NCI-H128 (cell line): ENCODE measurements around the gene MROH2A.

ENCODE experiments used
- DNase-seq: peaks from one replicate; lab custom pipeline; 2025; ENCODE audit not compliant: unreplicated experiment; lab: John Stamatoyannopoulos, UW

MROH2A gene

DNA sequence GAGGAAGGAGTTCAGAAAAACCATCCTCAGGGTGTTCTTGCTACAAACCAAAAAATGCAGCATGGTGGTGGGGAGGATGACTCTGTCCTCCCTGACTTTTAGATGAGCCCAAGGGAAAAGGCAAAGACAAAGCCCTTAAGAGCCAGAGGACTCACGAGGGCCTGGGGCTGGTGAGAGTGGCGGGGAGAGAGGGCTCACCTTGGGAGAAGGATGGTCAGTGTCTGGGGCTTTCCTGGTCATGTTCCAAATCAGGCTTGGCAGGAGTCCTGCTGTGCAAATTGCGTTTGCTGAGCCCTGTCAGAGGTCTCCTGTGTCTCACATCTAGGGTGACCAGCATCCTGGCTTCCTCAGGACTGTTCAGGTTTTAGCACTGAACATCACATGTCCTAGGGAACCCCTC, 13.4 kb upstream of the MROH2A start:
- DNase-seq: no peak

DNA sequence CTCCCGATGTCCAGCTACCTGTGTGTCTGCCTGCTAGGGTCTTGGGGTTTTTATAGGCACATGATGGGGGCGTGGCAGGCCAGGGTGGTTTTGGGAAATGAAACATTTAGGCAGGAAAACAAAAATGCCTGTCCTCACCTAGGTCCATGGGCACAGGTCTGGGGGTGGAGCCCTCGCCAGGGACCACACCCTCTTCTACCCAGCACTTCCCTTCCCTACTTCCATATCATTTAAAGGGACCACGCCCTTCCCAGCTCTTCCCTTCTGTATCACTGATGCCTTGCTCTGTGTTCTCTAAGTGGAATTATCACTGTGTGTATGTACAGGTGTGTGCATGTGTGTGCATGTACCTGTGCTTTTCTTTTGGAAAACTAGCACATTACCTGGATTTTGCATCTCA, 11.7 kb upstream of the MROH2A start:
- DNase-seq: no peak

DNA sequence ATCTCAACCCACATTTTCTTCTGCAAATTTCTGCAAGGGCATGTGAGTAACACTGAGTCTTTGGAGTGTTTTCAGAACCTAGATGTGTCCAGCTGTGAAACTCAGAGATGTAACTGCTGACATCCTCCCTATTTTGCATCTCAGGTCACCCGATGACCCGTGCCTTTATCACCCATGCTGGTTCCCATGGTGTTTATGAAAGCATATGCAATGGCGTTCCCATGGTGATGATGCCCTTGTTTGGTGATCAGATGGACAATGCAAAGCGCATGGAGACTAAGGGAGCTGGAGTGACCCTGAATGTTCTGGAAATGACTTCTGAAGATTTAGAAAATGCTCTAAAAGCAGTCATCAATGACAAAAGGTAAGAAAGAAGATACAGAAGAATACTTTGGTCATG, 10.1 kb upstream of the MROH2A start:
- DNase-seq: no peak

DNA sequence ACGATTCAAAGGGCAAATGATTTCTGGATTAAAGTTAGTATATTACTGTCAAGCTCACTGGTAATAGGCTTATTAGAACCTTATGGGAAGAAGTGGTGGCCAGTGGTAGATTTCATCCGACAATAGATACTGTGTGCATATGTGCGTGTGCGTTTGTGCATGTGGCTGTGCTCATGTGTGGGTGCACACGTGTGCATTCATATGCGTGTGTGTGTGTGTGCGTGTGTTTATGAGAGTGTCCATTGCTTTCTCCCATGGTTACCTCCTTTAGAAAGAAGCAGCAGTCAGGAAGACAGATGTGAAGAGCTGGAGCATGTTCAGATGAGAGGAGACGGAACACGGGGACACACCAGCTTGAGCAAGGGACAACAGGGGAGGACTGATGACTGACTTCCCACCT, 8.9 kb upstream of the MROH2A start:
- no peak for DNase-seq

DNA sequence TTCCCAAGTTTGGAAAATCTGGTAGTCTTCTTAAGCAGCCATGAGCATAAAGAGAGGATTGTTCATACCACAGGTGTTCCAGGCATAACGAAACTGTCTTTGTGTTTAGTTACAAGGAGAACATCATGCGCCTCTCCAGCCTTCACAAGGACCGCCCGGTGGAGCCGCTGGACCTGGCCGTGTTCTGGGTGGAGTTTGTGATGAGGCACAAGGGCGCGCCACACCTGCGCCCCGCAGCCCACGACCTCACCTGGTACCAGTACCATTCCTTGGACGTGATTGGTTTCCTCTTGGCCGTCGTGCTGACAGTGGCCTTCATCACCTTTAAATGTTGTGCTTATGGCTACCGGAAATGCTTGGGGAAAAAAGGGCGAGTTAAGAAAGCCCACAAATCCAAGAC, 6.0 kb upstream of the MROH2A start:
- DNase-seq: no peak

DNA sequence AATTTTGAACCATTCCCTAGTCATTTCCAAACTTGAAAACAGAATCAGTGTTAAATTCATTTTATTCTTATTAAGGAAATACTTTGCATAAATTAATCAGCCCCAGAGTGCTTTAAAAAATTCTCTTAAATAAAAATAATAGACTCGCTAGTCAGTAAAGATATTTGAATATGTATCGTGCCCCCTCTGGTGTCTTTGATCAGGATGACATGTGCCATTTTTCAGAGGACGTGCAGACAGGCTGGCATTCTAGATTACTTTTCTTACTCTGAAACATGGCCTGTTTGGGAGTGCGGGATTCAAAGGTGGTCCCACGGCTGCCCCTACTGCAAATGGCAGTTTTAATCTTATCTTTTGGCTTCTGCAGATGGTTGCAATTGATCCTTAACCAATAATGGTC, 5.5 kb upstream of the MROH2A start:
- no peak for DNase-seq

DNA sequence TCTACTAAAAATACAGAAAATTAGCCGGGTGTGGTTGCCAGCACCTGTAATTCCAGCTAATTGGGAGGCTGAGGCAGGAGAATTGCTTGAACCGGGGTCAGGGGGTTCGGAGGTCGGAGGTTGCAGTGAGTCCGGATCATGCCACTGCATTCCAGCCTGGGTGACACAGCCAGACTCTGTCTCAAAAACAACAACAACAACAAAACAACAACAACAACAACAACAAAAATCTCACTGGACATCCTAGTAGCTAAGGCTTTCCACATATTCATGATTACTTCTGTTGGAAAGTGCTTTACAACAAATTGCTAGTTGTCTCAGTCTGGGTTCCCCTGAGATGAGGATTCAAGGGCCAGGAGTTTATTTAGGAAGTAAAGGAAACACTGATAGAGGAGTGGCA, 4.3 kb upstream of the MROH2A start:
- no peak for DNase-seq

DNA sequence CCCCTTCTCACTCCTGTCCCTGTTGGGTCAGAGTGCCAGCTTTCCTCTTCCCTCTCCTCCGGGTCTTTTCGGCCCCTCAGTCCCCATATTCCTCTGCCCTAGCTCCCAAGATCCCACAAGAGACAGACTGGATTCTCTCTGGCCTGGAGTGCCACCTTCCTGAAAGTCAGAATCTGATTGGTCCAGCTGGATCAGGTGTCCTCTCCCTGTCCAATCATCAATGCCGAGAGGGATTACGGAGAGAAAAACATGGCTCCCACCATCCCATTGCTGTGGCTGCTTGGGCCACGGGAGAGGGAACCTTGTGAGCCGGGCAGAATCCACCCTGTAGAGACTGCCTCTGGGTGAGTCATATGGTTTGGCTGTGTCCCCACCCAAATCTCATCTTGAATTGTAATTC, 2.7 kb upstream of the MROH2A start:
- DNase-seq: no peak

DNA sequence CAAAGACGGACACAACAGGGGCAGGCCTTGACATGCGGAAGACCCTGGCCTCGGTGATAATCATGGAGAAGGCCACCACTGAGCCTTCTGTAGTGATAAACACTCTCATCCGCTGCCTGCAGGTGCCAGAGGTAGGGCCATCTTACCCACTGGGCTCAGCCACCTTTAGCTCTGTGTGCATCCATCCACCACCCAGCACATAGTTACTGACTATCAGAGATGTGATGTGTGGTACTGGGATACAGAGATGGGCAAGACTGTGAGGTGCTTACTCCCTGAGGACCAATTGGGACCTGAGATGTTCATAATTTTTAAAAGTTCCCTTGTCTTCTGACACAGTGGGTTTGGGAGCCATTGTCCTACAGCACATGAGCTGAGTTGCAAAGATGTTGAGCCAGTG, 1.6 kb downstream of the MROH2A start:
- no peak for DNase-seq

DNA sequence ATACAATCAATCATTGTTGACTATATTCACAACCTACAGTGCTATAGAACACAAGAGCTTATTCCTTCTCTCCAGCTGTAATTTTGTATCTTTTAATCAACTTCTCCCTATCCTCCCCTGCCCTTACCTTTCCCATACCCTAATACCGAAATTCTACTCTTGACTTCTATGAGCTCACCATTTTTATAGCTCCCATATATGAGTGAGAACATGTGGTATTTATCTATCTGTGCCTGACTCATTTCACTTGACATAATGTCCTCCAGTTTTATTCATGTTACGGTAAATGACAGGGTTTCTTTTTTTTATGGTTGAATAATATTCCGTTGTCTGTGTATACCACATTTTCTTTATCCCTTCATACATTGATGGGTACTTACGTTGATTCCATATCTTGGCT, 2.6 kb downstream of the MROH2A start:
- no peak for DNase-seq

DNA sequence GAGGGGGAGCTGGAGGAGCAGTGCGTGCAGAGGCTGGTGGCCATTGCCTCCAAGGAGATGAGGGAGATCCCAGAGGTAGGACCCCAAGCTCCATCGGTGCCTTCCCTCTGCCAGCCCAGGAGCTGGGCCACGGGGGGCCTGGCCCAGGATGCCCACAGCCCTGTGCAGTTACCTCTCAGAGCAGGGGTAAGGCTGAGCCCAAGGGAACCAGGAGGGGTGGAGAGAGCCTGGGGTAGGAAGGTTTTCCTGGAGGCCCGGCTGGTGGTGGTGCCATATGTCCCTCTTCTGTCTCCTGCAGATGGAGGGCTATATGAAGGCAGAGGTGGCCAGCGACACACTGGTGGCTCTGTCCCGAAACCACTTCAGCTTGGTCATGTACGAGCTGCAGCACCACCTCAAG, 11.4 kb downstream of the MROH2A start:
- no peak for DNase-seq

DNA sequence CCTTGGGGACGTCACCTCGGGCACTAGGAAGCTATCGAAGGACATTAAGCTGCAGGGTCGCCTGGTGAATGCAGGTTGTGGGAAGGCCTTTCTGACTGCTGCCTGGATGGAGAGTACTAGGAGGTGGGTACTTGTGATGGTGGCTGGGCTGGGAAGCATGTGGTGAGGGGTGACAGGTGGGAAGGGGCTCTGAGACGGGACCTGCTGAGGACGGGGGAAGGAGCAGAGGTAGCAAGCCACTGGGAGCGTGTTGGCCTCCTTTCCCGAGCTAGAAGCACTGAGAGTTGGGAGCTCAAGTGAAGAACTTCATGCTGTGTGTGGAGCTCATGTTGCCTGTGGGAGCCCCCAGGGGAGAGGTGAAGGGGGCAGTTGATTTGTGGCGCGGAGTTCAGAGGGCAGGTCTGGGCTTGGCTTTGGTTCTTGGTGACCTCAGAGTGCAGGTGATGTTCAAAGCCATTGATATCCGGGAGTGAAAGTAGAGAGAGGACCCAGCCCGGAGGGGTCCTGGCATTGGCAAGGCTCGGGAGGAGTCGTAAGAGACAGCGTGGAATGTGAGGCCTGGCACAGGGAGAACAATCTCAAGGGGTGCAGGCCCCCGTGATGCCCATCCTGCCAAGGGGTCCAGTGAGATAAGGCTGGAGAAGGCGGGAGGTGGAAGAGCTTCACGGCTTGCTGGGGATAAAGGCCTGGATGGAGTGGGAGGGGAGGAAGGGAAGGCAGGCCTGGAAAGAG, 13.2 kb downstream of the MROH2A start:
- no peak for DNase-seq

DNA sequence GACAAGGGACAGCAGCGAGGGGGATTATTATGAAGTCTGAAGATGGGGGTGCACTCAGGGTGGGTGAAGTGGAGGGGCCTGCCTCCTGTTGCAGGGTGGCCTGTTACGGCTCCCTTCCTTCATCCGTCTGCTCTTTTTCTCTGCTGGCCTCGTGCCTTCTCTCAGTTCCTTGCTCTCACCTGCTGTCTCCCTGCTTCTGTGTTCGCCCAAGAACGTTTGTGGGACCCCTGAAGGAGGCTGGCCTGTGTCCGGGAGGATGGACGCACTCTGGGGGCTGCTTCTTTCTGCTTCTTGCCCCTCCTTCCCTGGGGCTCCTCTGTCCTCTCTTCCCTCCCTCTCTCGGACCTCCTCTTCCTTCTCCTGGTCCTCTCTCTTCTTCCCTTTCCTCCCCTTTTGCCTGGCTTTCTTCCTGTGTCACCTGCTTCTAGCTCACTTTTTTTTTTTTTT, 13.8 kb downstream of the MROH2A start:
- no peak for DNase-seq

DNA sequence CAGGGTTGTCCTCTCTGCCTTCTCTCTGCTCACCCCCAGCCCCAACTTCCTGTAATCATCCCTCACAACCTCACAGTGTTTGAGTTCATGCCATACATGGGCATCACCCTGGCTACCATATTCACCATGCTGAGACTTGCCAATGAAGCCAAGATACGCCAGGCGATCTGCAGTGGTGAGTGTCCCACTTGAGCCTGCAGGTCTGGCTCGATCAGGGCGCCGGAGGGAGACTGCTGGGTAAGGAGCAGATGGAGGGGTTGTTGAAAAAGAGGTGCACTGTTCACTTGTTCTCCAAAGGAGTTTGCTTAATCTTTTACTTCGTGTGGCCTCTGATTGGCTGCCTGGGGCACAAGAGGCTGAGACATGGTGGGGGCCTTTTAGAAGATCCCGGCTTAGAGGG, 14.6 kb downstream of the MROH2A start:
- no peak for DNase-seq

DNA sequence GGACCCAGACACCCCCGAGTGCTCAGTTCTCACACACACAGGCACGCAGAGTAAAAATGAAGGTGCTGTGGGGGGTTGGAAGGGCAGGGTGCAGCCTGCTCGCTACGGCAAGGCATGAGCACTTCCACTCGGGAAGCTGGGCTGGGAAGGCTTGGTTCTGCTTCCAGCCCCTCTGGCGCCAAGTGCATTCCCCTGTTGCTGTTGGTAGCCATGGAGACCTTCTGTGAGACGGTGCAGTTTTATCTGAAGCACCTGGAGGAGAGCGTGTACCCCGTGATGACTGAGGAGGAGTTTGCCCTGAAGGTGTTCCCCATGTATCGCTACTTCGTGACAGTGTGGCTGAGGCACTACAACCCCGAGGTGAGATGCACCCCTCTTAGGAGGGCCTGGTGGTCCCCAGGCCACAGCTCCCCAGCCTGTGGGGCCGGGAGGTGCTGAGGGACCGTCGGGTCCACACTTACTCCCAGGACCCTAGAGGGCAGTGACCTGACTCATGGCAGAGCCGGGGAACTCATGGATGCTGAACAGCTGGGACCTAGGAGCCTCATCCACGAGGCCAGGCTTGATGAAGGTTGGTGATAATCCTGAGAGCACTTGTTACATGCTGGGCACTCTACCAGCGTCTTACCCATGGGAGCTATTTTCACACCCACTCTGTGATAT, 15.5 kb downstream of the MROH2A start:
- no peak for DNase-seq

DNA sequence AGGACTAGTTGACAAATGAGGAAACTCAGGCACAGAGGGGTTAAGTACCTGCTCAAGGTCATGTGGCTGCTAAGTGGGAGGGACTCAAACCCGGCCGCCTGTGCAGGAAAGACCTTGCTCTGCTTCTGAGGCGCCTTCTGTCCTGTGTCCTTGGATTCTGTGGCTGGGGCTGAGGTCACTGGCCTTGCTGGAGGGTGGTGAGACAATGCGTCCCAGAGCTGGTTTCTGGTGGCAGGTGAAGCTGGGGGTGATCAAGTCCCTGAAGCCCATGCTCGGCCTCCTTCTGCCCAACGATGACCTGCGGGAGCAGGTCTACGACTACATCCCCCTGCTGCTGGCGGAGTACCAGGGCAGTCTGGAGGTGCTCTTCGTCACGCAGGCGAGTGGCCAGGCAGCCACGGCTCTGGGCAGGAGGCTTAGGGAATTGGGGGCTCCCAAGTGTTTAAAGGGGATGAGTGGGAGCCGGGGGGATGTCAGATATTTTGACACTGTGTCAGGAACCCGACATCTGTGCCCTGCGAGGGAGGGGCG, 16.1 kb downstream of the MROH2A start:
- DNase-seq: no peak

DNA sequence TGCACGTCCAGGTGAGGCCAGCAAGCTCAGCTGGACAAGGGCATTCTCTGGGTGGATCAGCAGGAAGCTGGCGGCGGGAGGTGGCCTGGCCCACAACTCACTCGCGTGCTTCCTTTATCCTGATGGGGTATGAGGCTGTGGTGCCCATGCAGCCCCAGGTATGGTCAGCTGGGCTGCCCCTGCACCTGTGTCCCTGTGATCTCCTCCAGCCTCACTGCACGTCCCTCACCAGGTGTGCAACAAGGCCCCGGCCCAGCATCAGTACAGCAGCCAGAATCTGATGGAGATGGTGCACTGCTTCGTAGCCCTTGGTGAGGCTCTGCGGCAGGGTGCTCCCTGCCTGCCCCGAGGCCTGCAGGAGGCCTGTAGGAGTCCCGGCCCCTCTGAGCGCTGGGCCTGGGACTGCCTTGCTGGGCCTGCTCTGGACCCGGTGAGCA, 17.6 kb downstream of the MROH2A start:
- no peak for DNase-seq

DNA sequence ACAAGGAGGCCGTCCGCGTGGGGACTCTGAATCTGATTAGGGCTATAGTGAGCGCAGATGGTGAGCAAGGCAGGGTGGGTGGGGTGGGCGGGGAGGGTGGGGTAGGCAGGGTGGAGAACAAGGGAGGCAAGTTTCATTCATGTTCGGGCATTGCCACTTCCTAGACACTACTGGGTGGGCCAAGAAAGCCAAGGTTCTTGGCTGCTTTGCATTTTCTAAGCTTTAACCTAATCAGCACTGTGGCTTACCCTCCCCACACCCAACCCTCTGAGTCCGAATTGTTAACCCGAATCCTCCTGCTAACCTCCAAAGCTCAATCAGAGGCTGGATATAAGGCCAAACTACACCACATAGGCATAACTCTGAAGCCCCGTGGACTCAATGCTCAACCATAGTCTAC, 18.1 kb downstream of the MROH2A start:
- DNase-seq: no peak

DNA sequence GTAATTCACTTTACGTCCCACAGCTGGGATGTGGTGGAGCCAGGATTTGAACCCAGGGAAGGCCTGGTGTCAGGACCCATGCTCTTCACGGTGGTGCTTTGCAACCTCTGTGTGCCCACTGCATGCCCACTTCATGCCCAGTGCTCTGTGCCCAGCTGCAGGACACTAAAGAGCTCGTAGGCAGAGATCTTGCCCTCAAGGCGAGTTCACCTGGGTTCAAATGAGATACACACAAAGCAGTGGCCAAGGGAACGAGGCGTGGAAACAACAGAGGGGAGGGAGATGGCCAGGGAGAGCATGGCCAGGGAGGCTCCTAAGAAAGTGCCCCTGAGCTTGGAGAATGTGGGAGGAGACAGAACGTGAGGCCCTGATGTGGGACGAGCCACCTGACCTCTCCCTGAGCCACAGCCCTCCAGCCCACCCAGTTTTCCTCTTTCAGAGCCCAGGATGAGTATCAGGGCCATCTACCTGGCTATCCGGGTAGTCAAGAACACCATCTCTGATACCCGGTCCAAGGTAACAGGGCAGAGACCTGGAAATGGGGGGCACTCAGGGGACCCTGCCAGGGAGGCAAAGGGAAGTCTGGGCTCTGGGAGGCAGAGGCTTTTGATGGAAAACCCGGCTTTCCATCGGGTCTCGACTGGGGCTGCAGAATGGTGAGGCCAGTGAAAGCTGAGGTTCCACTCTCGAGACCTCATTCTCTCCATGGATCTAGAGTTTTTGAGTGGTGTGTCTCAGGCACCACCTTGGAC, 20.4 kb downstream of the MROH2A start:
- no peak for DNase-seq

DNA sequence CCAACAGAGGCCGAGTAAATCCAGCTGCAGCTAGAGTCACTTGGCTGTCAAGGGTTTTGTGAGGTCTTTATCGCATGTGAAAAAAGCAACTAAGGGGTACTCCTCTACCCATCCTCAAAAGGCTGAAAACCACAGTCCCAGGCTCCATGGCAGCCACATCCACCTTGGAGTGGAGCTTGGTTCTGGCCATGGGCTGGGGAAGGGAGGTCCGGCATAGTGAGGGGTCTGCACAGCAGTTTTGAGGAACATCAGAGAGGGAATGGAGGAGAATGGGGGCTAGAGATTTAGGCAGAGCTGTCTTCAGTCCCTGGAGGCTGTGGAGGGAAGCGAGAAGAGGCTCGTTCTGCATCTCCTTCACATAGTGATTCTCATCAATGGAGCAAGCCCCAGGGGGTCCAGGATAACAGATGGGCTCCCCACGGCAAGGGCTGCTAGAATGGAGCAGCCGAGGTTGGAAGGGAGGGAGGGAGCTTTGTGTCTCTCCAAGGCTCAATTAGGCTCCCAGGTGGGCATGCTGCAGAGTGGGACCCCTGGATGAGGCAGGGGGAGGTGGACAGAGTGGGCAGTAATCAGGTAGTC, 21.0 kb downstream of the MROH2A start:
- no peak for DNase-seq

DNA sequence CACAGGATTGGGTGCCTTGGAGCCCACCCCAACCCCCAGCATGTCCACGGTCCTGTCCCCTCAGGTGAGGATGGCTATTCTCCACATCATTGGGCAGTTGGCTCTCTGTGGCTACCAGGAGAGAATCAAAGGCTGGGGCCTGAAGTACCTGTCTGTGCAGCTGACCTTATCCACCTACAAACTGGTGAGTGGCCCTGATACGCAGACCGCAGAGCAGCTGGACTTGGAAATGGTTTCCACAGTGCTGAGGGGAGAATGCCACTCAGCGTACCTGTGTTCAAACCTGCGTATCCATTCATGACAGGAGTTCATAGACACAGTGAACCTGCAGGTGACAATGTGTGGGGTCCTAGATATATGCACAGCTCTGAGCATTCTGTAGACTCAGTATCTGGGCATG, 21.6 kb downstream of the MROH2A start:
- no peak for DNase-seq

DNA sequence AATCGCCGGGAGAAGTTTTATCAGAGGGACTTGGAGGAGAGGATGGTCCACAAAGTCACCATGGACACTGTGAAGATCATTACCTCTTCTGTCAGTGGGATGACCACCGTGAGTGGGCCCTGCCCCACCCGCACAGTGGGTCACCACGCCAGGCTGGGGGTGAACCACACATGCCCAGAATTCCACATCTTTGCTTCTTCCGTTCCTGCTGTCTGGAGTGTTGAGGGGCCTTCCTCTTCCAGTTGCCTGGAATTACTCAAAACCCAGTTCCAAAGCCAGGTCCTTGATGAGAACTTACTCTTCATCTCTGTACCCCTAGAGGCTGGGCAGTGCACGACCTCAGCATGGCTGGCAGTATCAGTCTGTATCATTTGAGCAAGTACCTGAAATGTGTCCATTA, 22.1 kb downstream of the MROH2A start:
- DNase-seq: no peak
